Upper lobe of left lung (tissue), 6 donors: ENCODE data around the gene MBD3. TPM values are rescaled to one million over a fixed set of nuclear protein-coding genes. Genes with fewer than 3 reads are reported as not detected.

Source experiments
- ATAC-seq, 2 donors: fragments of 200-7000 bp; cut with Tn5 transposase; one replicate each; pipeline ENCODE4 v1.9.1; 2022; ENCODE audit warnings: mild to moderate bottlenecking in 2 of 2, moderate library complexity in 2 of 2; ENCODE audit not compliant: low FRiP score in 2 of 2
- DNase-seq, 2 donors: peaks; one replicate each; pipeline ENCODE4 v3.0.0-alpha.2; 2019 to 2020
- H3K27ac ChIP-seq, 4 donors: fragments of 200-600 bp; sonication (generic); one replicate each; pipeline ENCODE4 v1.5.1; 2016 to 2019
- H3K27me3 ChIP-seq, 4 donors: fragments of 200-600 bp; sonication (generic); one replicate each; pipeline ENCODE4 v1.5.1; 2017 to 2019
- H3K36me3 ChIP-seq, 4 donors: fragments of 200-600 bp; sonication (generic); one replicate each; pipeline ENCODE4 v1.5.1; 2016 to 2019
- H3K4me1 ChIP-seq, 4 donors: fragments of 200-600 bp; sonication (generic); one replicate each; pipeline ENCODE4 v1.5.1; 2018 to 2019
- H3K4me3 ChIP-seq, 4 donors: fragments of 200-600 bp; sonication (generic); one replicate each; pipeline ENCODE4 v1.5.1; 2017 to 2019; ENCODE audit warnings: mild to moderate bottlenecking in 2 of 4, moderate library complexity in 1 of 4
- H3K9me3 ChIP-seq, 4 donors: fragments of 200-600 bp; sonication (generic); one replicate each; pipeline ENCODE4 v1.5.1; 2018 to 2019
- EP300 ChIP-seq, 4 donors: sonication (generic); formaldehyde crosslinking; IDR thresholded peaks; one replicate each; pipeline ENCODE4 v1.5.1; 2017; ENCODE audit warnings: antibody characterized with exemption in 4 of 4, control low read depth in 2 of 4
- POLR2A ChIP-seq, 4 donors: fragments of 450-650 bp; IDR thresholded peaks; one replicate each; pipeline ENCODE4 v1.5.1; 2016 to 2017; ENCODE audit warnings: antibody characterized with exemption in 4 of 4, mild to moderate bottlenecking in 2 of 4
- POLR2AphosphoS5 ChIP-seq, 2 donors: sonication (generic); formaldehyde crosslinking; IDR thresholded peaks; one replicate each; pipeline ENCODE4 v1.5.1; 2017; ENCODE audit warnings: antibody characterized with exemption in 2 of 2
- WGBS, 2 donors: methylation state at CpG; one replicate each; pipeline ENCODE4 v1.1.5; 2017 to 2018; 5-methylcytosine and 5-hydroxymethylcytosine counted together
- total RNA-seq, 6 donors: library from RNA; depleted of rRNA in 4 of 6; stranded (reverse); fragments of >200 nt in 4 of 6; gene quantifications; one replicate each; pipeline versions ENCODE4 v1.1.0 to v1.2.1, GENCODE V29; 2016 to 2021
- TF ChIP-seq, protein P1 (sequence below), 6 experiments: fragments of 450-650 bp in 4 of 6; fragments of 200-600 bp in 2 of 6; sonication (generic) in 2 of 6; IDR thresholded peaks; one replicate each; pipeline ENCODE4 v1.5.1; 2016 to 2019; ENCODE audit warnings: antibody characterized with exemption in 6 of 6
- donor health status: DM: no; HTN: no; CAD: no; lungs with moderate emphysema.
- donor health status: DM: no; HTN: yes; CAD: no; lungs with severe emphysema.

The MBD3 gene
- total RNA-seq, 6 donors from 2014 or later = 65.1 to 158 (median 107) TPM

GRCh38 chr19:1593501-1593772 is 772 bp upstream of the MBD3 start:
- ATAC-seq (no peak), DNase-seq (no peak)
- peak overlapping the region in 3 of 4 donors; percentile 86 to 91 (median 91) for H3K4me3 ChIP-seq
- peak overlapping the region in 2 of 4 donors; percentile 76 to 97 for H3K27ac ChIP-seq
- TF ChIP-seq POLR2A (IDR thresholded peaks at IDR 0.05) = no peak
- no peak for TF ChIP-seq EP300 (IDR thresholded peaks at IDR 0.05)
- TF ChIP-seq, protein P1, sequence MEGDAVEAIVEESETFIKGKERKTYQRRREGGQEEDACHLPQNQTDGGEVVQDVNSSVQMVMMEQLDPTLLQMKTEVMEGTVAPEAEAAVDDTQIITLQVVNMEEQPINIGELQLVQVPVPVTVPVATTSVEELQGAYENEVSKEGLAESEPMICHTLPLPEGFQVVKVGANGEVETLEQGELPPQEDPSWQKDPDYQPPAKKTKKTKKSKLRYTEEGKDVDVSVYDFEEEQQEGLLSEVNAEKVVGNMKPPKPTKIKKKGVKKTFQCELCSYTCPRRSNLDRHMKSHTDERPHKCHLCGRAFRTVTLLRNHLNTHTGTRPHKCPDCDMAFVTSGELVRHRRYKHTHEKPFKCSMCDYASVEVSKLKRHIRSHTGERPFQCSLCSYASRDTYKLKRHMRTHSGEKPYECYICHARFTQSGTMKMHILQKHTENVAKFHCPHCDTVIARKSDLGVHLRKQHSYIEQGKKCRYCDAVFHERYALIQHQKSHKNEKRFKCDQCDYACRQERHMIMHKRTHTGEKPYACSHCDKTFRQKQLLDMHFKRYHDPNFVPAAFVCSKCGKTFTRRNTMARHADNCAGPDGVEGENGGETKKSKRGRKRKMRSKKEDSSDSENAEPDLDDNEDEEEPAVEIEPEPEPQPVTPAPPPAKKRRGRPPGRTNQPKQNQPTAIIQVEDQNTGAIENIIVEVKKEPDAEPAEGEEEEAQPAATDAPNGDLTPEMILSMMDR (IDR thresholded peaks at IDR 0.05) = no peak
- WGBS, 2 donors = 46 to 50% methylated on average over 3 to 10 of the region's 10 CpGs
- no peaks in the 10 kb centered on the region for H3K9me3 ChIP-seq
- peaks cover 25 to 34% (median 28%) of the 10 kb centered on the region in 4 donors for H3K4me1 ChIP-seq
- no peaks in the 10 kb centered on the region for H3K27me3 ChIP-seq
- H3K36me3 ChIP-seq = peaks cover 7 to 35% (median 21%) of the 10 kb centered on the region in 4 donors

GRCh38 chr19:1592024-1592754 is 476 bp downstream of the MBD3 start:
- TF ChIP-seq POLR2AphosphoS5 (IDR thresholded peaks at IDR 0.05) = peak; percentile 16 to 52
- TF ChIP-seq, protein P1 (IDR thresholded peaks at IDR 0.05) = peak in 3 of 6 experiments; percentile 16 to 30 (median 28)
- no peak for TF ChIP-seq EP300 (IDR thresholded peaks at IDR 0.05)
- TF ChIP-seq POLR2A (IDR thresholded peaks at IDR 0.05) = peak; percentile 43 to 76 (median 75)
- H3K27ac ChIP-seq = peak overlapping the region; percentile 91 to 97 (median 94)
- ATAC-seq = peak; percentile 86 to 94
- peak overlapping the region; percentile 55 to 91 (median 88) for H3K4me3 ChIP-seq
- 0% methylated on average over 5 to 41 of the region's 94 CpGs for WGBS, 2 donors
- DNase-seq = peak; percentile 83 to 98
- H3K27me3 ChIP-seq = no peaks in the 10 kb centered on the region
- H3K4me1 ChIP-seq = peaks cover 25 to 34% (median 28%) of the 10 kb centered on the region in 4 donors
- H3K36me3 ChIP-seq = peaks cover under 1 to 22% (median 9%) of the 10 kb centered on the region in 4 donors
- no peaks in the 10 kb centered on the region for H3K9me3 ChIP-seq

DNA sequence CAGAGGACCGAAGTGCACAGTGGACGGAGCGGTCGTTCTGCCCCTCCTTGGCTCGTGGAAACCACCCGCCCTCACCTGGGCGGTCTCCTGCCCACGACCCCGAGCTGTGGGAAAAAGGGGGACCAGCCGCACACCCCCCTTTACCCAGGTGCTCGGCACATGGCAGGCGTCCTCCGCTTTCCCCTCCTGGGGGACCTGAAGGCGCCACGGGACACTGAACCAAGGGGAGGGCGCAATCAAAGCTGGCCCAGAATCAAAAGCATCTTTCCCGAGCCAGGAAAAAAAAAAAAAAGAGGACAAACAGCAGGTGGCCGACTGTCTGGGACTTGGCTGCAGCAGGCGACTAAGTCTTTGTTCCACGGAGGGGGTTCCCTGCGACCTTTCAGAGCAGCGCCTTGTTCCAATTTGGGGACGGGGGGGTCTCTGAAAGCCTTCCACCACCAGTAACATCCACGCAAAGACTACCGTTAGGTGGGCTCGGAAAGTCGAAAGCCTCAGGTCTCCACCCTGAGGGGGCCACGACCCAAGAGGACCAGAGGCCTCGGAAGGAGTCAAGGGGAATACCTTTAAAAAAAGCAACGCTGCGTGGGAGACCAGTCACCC is 1.1 kb downstream of the MBD3 start:
- 1 to 2% methylated on average over 25 to 31 of the region's 31 CpGs for WGBS, 2 donors
- peak overlapping the region; percentile 91 to 97 (median 94) for H3K27ac ChIP-seq
- ATAC-seq (peak in 1 of 2 donors; percentile 2), DNase-seq (no peak)
- H3K4me3 ChIP-seq = peak overlapping the region; percentile 55 to 91 (median 88)
- TF ChIP-seq, protein P1 (IDR thresholded peaks at IDR 0.05) = no peak
- TF ChIP-seq POLR2AphosphoS5 (IDR thresholded peaks at IDR 0.05) (no peak), POLR2A (IDR thresholded peaks at IDR 0.05) (no peak)
- no peaks in the 10 kb centered on the region for H3K27me3 ChIP-seq
- H3K9me3 ChIP-seq = no peaks in the 10 kb centered on the region
- H3K4me1 ChIP-seq = peaks cover 25 to 34% (median 28%) of the 10 kb centered on the region in 4 donors
- peaks cover 0 to 15% (median 4%) of the 10 kb centered on the region in 4 donors for H3K36me3 ChIP-seq

GRCh38 chr19:1590641-1591397 is 1.8 kb downstream of the MBD3 start:
- H3K27me3 ChIP-seq = no peaks in the 10 kb centered on the region
- H3K4me3 ChIP-seq = peak overlapping the region in 3 of 4 donors; percentile 86 to 91 (median 91)
- TF ChIP-seq POLR2A (IDR thresholded peaks at IDR 0.05) = no peak
- TF ChIP-seq EP300 (IDR thresholded peaks at IDR 0.05) = no peak
- TF ChIP-seq POLR2AphosphoS5 (IDR thresholded peaks at IDR 0.05) = no peak
- H3K27ac ChIP-seq = peak overlapping the region in 3 of 4 donors; percentile 91 to 97 (median 91)
- H3K36me3 ChIP-seq = peaks cover 0 to 8% (median under 1%) of the 10 kb centered on the region in 4 donors
- 33 to 34% methylated on average over 7 to 10 of the region's 10 CpGs for WGBS, 2 donors
- DNase-seq (no peak), ATAC-seq (no peak)
- H3K9me3 ChIP-seq = no peaks in the 10 kb centered on the region
- peaks cover 25 to 34% (median 28%) of the 10 kb centered on the region in 4 donors for H3K4me1 ChIP-seq

DNA sequence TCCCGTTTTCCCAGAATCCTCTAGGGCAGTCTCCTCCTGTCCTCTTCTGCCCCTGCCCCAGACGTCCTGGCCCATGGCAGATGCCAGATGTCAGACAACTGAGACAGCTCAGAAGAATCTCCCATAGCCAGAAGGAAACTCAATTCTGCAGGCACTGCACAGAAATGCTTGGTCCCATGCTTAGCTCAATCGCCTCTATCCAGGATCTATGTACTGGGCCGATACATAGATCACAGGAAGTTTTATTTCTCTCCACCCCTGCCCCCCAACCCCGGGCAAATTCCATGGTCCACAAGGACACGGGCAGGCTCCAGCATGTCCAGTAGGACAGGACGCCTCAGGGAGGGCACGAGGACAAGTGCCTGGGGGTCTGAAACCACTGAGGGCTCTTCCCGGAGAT is 4.8 kb downstream of the MBD3 start:
- TF ChIP-seq POLR2A (IDR thresholded peaks at IDR 0.05) = no peak
- TF ChIP-seq, protein P1 (IDR thresholded peaks at IDR 0.05) = no peak
- no peak for TF ChIP-seq EP300 (IDR thresholded peaks at IDR 0.05)
- TF ChIP-seq POLR2AphosphoS5 (IDR thresholded peaks at IDR 0.05) = no peak
- 67 to 71% methylated on average over 9 of the region's 9 CpGs for WGBS, 2 donors
- Histone ChIP-seq H3K27ac (no peak overlapping the region), H3K27me3 (no peaks in the 10 kb centered on the region), H3K4me3 (no peak overlapping the region), H3K9me3 (no peaks in the 10 kb centered on the region), H3K4me1 (peaks cover 20 to 26% (median 23%) of the 10 kb centered on the region in 4 donors), H3K36me3 (peaks cover 0 to 20% (median 14%) of the 10 kb centered on the region in 4 donors)
- DNase-seq (no peak), ATAC-seq (no peak)
